Activated CD4-positive, alpha-beta T cell treated with anti-CD3 and anti-CD28 coated beads for 24 hours (primary cell): ENCODE data around the gene ZFHX2.
"Not testable (repeated sequence)": the region's sequence is repeated elsewhere in the genome, so short reads cannot be mapped to it uniquely, and the experiment has no call there.

Source experiments
- DNase-seq, 2 donors: peaks; one replicate each; pipeline ENCODE4 v3.0.0-alpha.2; 2020; ENCODE audit warnings: low read depth in 2 of 2

Gene ZFHX2

GRCh38 chr14:23539248-23540140, 12.1 kb downstream of the ZFHX2 start:
- no peak for DNase-seq

GRCh38 chr14:23538785-23539184, 12.8 kb downstream of the ZFHX2 start:
- DNase-seq: no peak

- DNase-seq: no peak
These were observed 13.4 kb downstream of the ZFHX2 start for GRCh38 chr14:23538050-23538718.

- DNase-seq: no peak
These were observed 14.1 kb downstream of the ZFHX2 start for GRCh38 chr14:23537351-23538049.

- not testable (repeated sequence) for DNase-seq
These were observed 14.7 kb downstream of the ZFHX2 start for GRCh38 chr14:23536906-23537305.

- DNase-seq: no peak
These were observed 15.1 kb downstream of the ZFHX2 start for GRCh38 chr14:23536494-23536893.

GRCh38 chr14:23535943-23536342, 15.6 kb downstream of the ZFHX2 start:
- DNase-seq: no peak

- DNase-seq: no peak
These were observed 17.7 kb downstream of the ZFHX2 start for GRCh38 chr14:23533652-23534435.

GRCh38 chr14:23532658-23533057, 18.9 kb downstream of the ZFHX2 start:
- no peak for DNase-seq

- no peak for DNase-seq
These were observed 20.2 kb downstream of the ZFHX2 start for GRCh38 chr14:23531391-23531790.

- DNase-seq: no peak
These were observed 21.1 kb downstream of the ZFHX2 start for GRCh38 chr14:23530375-23531055.

GRCh38 chr14:23529016-23529415, 22.5 kb downstream of the ZFHX2 start:
- no peak for DNase-seq

GRCh38 chr14:23528555-23528954, 23.0 kb downstream of the ZFHX2 start:
- no peak for DNase-seq

- no peak for DNase-seq
These were observed 26.0 kb downstream of the ZFHX2 start for GRCh38 chr14:23525611-23526010.

GRCh38 chr14:23524954-23525353, 26.6 kb downstream of the ZFHX2 start:
- DNase-seq: no peak

- DNase-seq: no peak
These were observed 28.1 kb downstream of the ZFHX2 start for GRCh38 chr14:23523229-23524016.

GRCh38 chr14:23522643-23523198, 28.8 kb downstream of the ZFHX2 start:
- DNase-seq: no peak

- no peak for DNase-seq
These were observed 29.6 kb downstream of the ZFHX2 start for GRCh38 chr14:23521785-23522640.
